PC-3 (cell line): Measurements from ENCODE around the gene PNLIPRP2.

Experiments used
- CTCF ChIP-seq: fragments of 300-600 bp; sonication (generic); conservative IDR thresholded peaks from 2 replicates; pipeline ENCODE4 v1.5.1; 2017; ENCODE audit warnings: antibody characterized with exemption, low read depth, mild to moderate bottlenecking, low read length
- EZH2 ChIP-seq: fragments of 300-600 bp; sonication (generic); IDR thresholded peaks from one replicate; pipeline ENCODE4 v1.6.1; 2017; ENCODE audit warnings: antibody characterized with exemption, mild to moderate bottlenecking, low read length; ENCODE audit not compliant: unreplicated experiment
- EZH2phosphoT487 ChIP-seq: fragments of 300-600 bp; sonication (generic); IDR thresholded peaks from 2 replicates; pipeline ENCODE4 v1.6.1; 2018; ENCODE audit warnings: mild to moderate bottlenecking, antibody characterized with exemption, low read length, borderline replicate concordance

GRCh38 chr10:116691635-116692034, 70.9 kb downstream of the PNLIPRP2 start:
- TF ChIP-seq CTCF (no peak), EZH2phosphoT487 (no peak), EZH2 (no peak)
